Parathyroid adenoma (tissue), 2 donors: ENCODE results near the gene HACL1.

Experiments
- H2AFZ ChIP-seq: fragments of 300-600 bp; sonication (generic); one replicate; pipeline ENCODE4 v1.7.0; 2017; ENCODE audit warnings: antibody characterized with exemption, mild to moderate bottlenecking
- H3K27ac ChIP-seq: fragments of 300-600 bp; sonication (generic); one replicate; pipeline ENCODE4 v1.7.0; 2017
- H3K27me3 ChIP-seq: fragments of 300-600 bp; sonication (generic); one replicate; pipeline ENCODE4 v1.7.0; 2017; ENCODE audit warnings: low read length; ENCODE audit not compliant: control insufficient read depth, insufficient read depth
- H3K36me3 ChIP-seq: fragments of 300-600 bp; sonication (generic); one replicate; pipeline ENCODE4 v1.7.0; 2017; ENCODE audit warnings: low read length; ENCODE audit not compliant: control insufficient read depth, insufficient read depth
- H3K4me1 ChIP-seq: fragments of 300-600 bp; sonication (generic); one replicate; pipeline ENCODE4 v1.7.0; 2017; ENCODE audit warnings: control low read depth
- H3K4me2 ChIP-seq: fragments of 300-600 bp; sonication (generic); one replicate; pipeline ENCODE4 v1.7.0; 2017; ENCODE audit warnings: low read length
- H3K4me3 ChIP-seq: fragments of 300-600 bp; sonication (generic); one replicate; pipeline ENCODE4 v1.7.0; 2017; ENCODE audit warnings: low read depth, low read length
- H3K79me2 ChIP-seq: fragments of 300-600 bp; sonication (generic); one replicate; pipeline ENCODE4 v1.7.0; 2017; ENCODE audit warnings: control low read depth
- H3K9ac ChIP-seq: fragments of 300-600 bp; sonication (generic); one replicate; pipeline ENCODE4 v1.7.0; 2017; ENCODE audit warnings: mild to moderate bottlenecking
- H3K9me3 ChIP-seq: fragments of 300-600 bp; sonication (generic); one replicate; pipeline ENCODE4 v1.7.0; 2017; ENCODE audit warnings: low read length; ENCODE audit not compliant: control insufficient read depth
- CTCF ChIP-seq: fragments of 300-600 bp; sonication (generic); IDR thresholded peaks from one replicate; pipeline ENCODE4 v1.7.0; 2017; ENCODE audit warnings: antibody characterized with exemption, mild to moderate bottlenecking
- donor health status: primary hyperparathyroidism.

HACL1 gene

GRCh38 chr3:15549846-15550245 lies 51.5 kb downstream of the HACL1 start:
- Histone ChIP-seq H3K9me3 (no peaks in the 10 kb centered on the region), H3K4me3 (no peak overlapping the region), H3K4me1 (peaks cover 13% of the 10 kb centered on the region), H3K27me3 (no peaks in the 10 kb centered on the region), H3K9ac (no peak overlapping the region), H3K4me2 (no peak overlapping the region), H2AFZ (no peak overlapping the region), H3K36me3 (no peaks in the 10 kb centered on the region), H3K27ac (no peak overlapping the region), H3K79me2 (no peaks in the 10 kb centered on the region)
- TF ChIP-seq CTCF, result no peak

GRCh38 chr3:15542614-15543013 lies 58.8 kb downstream of the HACL1 start:
- H3K4me3 ChIP-seq, result no peak overlapping the region
- H3K36me3 ChIP-seq, result no peaks in the 10 kb centered on the region
- no peak overlapping the region for H3K9ac ChIP-seq
- no peaks in the 10 kb centered on the region for H3K27me3 ChIP-seq
- H3K4me2 ChIP-seq, result no peak overlapping the region
- no peak overlapping the region for H3K27ac ChIP-seq
- TF ChIP-seq CTCF, result no peak
- H3K79me2 ChIP-seq, result no peaks in the 10 kb centered on the region
- H3K9me3 ChIP-seq, result no peaks in the 10 kb centered on the region
- H2AFZ ChIP-seq, result no peak overlapping the region
- H3K4me1 ChIP-seq, result no peaks in the 10 kb centered on the region

GRCh38 chr3:15541371-15541770 lies 60.0 kb downstream of the HACL1 start:
- Histone ChIP-seq H3K9me3 (no peaks in the 10 kb centered on the region), H2AFZ (no peak overlapping the region), H3K9ac (no peak overlapping the region), H3K36me3 (no peaks in the 10 kb centered on the region), H3K4me3 (no peak overlapping the region), H3K27ac (no peak overlapping the region), H3K4me2 (no peak overlapping the region), H3K4me1 (no peaks in the 10 kb centered on the region), H3K27me3 (no peaks in the 10 kb centered on the region), H3K79me2 (no peaks in the 10 kb centered on the region)
- no peak for TF ChIP-seq CTCF

GRCh38 chr3:15539066-15539465 lies 62.3 kb downstream of the HACL1 start:
- Histone ChIP-seq H2AFZ (no peak overlapping the region), H3K79me2 (no peaks in the 10 kb centered on the region), H3K27ac (no peak overlapping the region), H3K4me3 (no peak overlapping the region), H3K4me1 (no peaks in the 10 kb centered on the region), H3K4me2 (no peak overlapping the region), H3K27me3 (no peaks in the 10 kb centered on the region), H3K9me3 (no peaks in the 10 kb centered on the region), H3K36me3 (no peaks in the 10 kb centered on the region), H3K9ac (no peak overlapping the region)
- no peak for TF ChIP-seq CTCF

GRCh38 chr3:15538345-15538744 lies 63.0 kb downstream of the HACL1 start:
- no peaks in the 10 kb centered on the region for H3K9me3 ChIP-seq
- no peaks in the 10 kb centered on the region for H3K27me3 ChIP-seq
- H3K4me2 ChIP-seq, result no peak overlapping the region
- H3K4me1 ChIP-seq, result no peaks in the 10 kb centered on the region
- no peak overlapping the region for H2AFZ ChIP-seq
- no peak overlapping the region for H3K9ac ChIP-seq
- no peaks in the 10 kb centered on the region for H3K36me3 ChIP-seq
- no peaks in the 10 kb centered on the region for H3K79me2 ChIP-seq
- H3K4me3 ChIP-seq, result no peak overlapping the region
- no peak for TF ChIP-seq CTCF
- no peak overlapping the region for H3K27ac ChIP-seq
